ENCODE results near the gene MIPEP. TPM values are rescaled to one million over a fixed set of nuclear protein-coding genes. Genes with fewer than 3 reads are reported as not detected.

The MIPEP gene
- polyA plus RNA-seq, 1 donor from 2014 or later, result 9.1 TPM

DNA sequence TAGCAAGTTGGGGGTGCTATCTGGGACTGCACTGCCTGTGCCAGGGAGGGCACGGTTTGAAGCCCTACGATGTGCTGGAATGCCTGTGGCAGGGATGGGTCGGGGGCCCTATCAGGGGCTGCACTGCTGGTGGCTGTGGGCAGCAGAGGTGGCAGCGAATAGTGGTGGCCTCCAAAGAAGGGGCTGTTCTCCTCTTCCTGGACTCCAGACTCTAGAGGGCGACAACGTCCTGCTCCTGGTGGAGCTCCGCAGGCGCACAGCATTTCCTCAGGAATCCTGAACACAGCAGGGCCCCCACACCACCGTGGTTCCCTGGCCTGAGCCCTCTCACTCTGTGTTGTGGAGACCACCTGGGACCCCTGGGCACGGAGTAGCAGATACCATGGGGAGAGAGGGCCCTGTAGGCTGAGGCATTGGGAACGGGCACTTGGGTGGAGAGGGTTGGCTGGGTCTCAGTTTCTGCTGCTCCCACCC, 173.4 kb downstream of the MIPEP start:
- H2AFZ ChIP-seq (ENCODE audit: low read depth, low read length), result no peak overlapping the region
- H3K9ac ChIP-seq (ENCODE audit: low read length), result no peak overlapping the region
- no peaks in the 10 kb centered on the region for H3K9me2 ChIP-seq (ENCODE audit: insufficient read depth, low read length)
- H3K9me3 ChIP-seq (ENCODE audit: low read length), result no peaks in the 10 kb centered on the region
- no peaks in the 10 kb centered on the region for H3K79me2 ChIP-seq (replicated peaks; ENCODE audit: insufficient read depth, low read length)
- no peak overlapping the region for H3K4me3 ChIP-seq (ENCODE audit: low read length)
- H3K27ac ChIP-seq (ENCODE audit: low read length), result no peak overlapping the region
- H3K27me3 ChIP-seq (ENCODE audit: insufficient read depth, low read depth, low read length), result no peaks in the 10 kb centered on the region
- H3F3A ChIP-seq (ENCODE audit: insufficient read depth, low read length, poor library complexity, severe bottlenecking), result no peaks in the 10 kb centered on the region
- no peak overlapping the region for H3K4me2 ChIP-seq (ENCODE audit: low read length)
- TF ChIP-seq POLR2AphosphoS5 (IDR thresholded peaks at IDR 0.05), result no peak
- TF ChIP-seq TAF1 (IDR thresholded peaks at IDR 0.05; ENCODE audit: low read depth), result no peak
- TF ChIP-seq, protein P1, sequence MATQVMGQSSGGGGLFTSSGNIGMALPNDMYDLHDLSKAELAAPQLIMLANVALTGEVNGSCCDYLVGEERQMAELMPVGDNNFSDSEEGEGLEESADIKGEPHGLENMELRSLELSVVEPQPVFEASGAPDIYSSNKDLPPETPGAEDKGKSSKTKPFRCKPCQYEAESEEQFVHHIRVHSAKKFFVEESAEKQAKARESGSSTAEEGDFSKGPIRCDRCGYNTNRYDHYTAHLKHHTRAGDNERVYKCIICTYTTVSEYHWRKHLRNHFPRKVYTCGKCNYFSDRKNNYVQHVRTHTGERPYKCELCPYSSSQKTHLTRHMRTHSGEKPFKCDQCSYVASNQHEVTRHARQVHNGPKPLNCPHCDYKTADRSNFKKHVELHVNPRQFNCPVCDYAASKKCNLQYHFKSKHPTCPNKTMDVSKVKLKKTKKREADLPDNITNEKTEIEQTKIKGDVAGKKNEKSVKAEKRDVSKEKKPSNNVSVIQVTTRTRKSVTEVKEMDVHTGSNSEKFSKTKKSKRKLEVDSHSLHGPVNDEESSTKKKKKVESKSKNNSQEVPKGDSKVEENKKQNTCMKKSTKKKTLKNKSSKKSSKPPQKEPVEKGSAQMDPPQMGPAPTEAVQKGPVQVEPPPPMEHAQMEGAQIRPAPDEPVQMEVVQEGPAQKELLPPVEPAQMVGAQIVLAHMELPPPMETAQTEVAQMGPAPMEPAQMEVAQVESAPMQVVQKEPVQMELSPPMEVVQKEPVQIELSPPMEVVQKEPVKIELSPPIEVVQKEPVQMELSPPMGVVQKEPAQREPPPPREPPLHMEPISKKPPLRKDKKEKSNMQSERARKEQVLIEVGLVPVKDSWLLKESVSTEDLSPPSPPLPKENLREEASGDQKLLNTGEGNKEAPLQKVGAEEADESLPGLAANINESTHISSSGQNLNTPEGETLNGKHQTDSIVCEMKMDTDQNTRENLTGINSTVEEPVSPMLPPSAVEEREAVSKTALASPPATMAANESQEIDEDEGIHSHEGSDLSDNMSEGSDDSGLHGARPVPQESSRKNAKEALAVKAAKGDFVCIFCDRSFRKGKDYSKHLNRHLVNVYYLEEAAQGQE (IDR thresholded peaks at IDR 0.05; ENCODE audit: borderline replicate concordance), result no peak
- H3K36me3 ChIP-seq (ENCODE audit: insufficient read depth, low read length), result no peaks in the 10 kb centered on the region
- H4K20me1 ChIP-seq (ENCODE audit: insufficient read depth), result no peaks in the 10 kb centered on the region

DNA sequence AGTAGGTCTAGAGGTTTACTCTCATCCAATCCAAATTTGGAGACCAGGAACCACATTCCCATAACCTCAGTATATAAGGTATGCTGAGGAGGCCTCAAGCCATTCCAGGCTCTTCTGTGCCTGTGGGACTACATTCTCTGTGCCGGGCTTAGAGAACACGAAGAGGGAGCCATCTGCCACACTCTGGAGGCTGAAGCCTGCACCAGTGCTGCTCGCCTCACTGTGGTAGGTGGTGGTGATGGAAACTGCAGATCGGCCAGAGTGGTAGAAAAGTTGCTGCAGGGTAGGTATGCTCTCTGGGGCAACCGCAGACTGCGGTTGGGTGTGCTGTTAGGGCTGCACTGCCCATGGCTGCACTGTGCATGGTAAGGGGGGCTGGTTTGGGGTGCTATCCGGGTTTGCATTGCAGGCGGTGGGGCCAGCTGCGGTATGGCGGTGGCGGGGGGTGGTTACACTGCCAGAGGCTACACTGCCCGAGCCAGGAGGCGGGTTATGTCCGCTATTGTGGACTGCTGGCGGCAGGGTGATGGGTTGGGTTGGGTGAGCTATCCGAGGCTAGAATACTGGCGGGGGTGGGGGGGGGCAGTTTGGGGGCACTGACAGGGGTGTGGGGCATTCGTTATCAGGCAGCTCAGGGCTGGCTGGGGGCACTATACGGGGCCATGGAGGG, 174.0 kb downstream of the MIPEP start:
- TF ChIP-seq, protein P1 (IDR thresholded peaks at IDR 0.05; ENCODE audit: borderline replicate concordance), result no peak
- TF ChIP-seq, protein P2, sequence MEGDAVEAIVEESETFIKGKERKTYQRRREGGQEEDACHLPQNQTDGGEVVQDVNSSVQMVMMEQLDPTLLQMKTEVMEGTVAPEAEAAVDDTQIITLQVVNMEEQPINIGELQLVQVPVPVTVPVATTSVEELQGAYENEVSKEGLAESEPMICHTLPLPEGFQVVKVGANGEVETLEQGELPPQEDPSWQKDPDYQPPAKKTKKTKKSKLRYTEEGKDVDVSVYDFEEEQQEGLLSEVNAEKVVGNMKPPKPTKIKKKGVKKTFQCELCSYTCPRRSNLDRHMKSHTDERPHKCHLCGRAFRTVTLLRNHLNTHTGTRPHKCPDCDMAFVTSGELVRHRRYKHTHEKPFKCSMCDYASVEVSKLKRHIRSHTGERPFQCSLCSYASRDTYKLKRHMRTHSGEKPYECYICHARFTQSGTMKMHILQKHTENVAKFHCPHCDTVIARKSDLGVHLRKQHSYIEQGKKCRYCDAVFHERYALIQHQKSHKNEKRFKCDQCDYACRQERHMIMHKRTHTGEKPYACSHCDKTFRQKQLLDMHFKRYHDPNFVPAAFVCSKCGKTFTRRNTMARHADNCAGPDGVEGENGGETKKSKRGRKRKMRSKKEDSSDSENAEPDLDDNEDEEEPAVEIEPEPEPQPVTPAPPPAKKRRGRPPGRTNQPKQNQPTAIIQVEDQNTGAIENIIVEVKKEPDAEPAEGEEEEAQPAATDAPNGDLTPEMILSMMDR (IDR thresholded peaks at IDR 0.05; ENCODE audit: poor library complexity, severe bottlenecking), result no peak
- TF ChIP-seq RAD21 (conservative IDR thresholded peaks at IDR 0.05) (no peak), EZH2 (IDR thresholded peaks at IDR 0.05; ENCODE audit: borderline replicate concordance, insufficient read depth, low read length, poor library complexity, severe bottlenecking) (no peak), POLR2AphosphoS5 (IDR thresholded peaks at IDR 0.05) (no peak), EP300 (conservative IDR thresholded peaks at IDR 0.05; ENCODE audit: poor library complexity, severe bottlenecking) (no peak), SMC3 (conservative IDR thresholded peaks at IDR 0.05; ENCODE audit: poor library complexity) (no peak), MXI1 (conservative IDR thresholded peaks at IDR 0.05; ENCODE audit: poor library complexity, severe bottlenecking) (no peak), TAF1 (IDR thresholded peaks at IDR 0.05; ENCODE audit: low read depth) (no peak)
- no peaks in the 10 kb centered on the region for H3K9me3 ChIP-seq (ENCODE audit: low read length)
- H3K4me2 ChIP-seq (ENCODE audit: low read length), result no peak overlapping the region

More for the DNA sequence above, 174.0 kb downstream of the MIPEP start:
- no peak overlapping the region for H3K4me3 ChIP-seq (ENCODE audit: low read length)
- no peaks in the 10 kb centered on the region for H3K9me2 ChIP-seq (ENCODE audit: insufficient read depth, low read length)
- H3F3A ChIP-seq (ENCODE audit: insufficient read depth, low read length, poor library complexity, severe bottlenecking), result no peaks in the 10 kb centered on the region
- H2AFZ ChIP-seq (ENCODE audit: low read depth, low read length), result no peak overlapping the region
- no peaks in the 10 kb centered on the region for H4K20me1 ChIP-seq (ENCODE audit: insufficient read depth)
- H3K9ac ChIP-seq (ENCODE audit: low read length), result no peak overlapping the region
- H3K36me3 ChIP-seq (ENCODE audit: insufficient read depth, low read length), result no peaks in the 10 kb centered on the region
- H3K27me3 ChIP-seq (ENCODE audit: insufficient read depth, low read depth, low read length), result no peaks in the 10 kb centered on the region
- H3K79me2 ChIP-seq (replicated peaks; ENCODE audit: insufficient read depth, low read length), result no peaks in the 10 kb centered on the region
- H3K27ac ChIP-seq (ENCODE audit: low read length), result no peak overlapping the region

Measured in neural cell (in vitro differentiated cells).